IPS-18c (cell line): Measurements from ENCODE around the gene SPTB.
A peak's percentile ranks its signal among the peaks of the same experiment; 100 is the strongest.

Source experiments
- H3K4me3 ChIP-seq: 2 replicates; pipeline ENCODE4 v1.7.0; 2013; ENCODE audit warnings: low read depth, mild to moderate bottlenecking, low read length, moderate library complexity; ENCODE audit not compliant: insufficient read depth
- H3K9me3 ChIP-seq: one replicate; pipeline ENCODE4 v1.6.1; 2013; ENCODE audit warnings: mild to moderate bottlenecking, low read length, moderate library complexity; ENCODE audit not compliant: control insufficient read depth, insufficient read depth

The SPTB gene

GRCh38 chr14:64768401-64769095, 111.2 kb downstream of the SPTB start:
- peaks cover 2% of the 10 kb centered on the region for H3K9me3 ChIP-seq
- H3K4me3 ChIP-seq, result no peak overlapping the region

GRCh38 chr14:64767215-64767964, 112.3 kb downstream of the SPTB start:
- no peaks in the 10 kb centered on the region for H3K9me3 ChIP-seq
- H3K4me3 ChIP-seq, result no peak overlapping the region

- H3K4me3 ChIP-seq, result no peak overlapping the region
- H3K9me3 ChIP-seq, result no peaks in the 10 kb centered on the region
Measured at GRCh38 chr14:64766430-64767151, 113.1 kb downstream of the SPTB start.

- Histone ChIP-seq H3K4me3 (no peak overlapping the region), H3K9me3 (no peaks in the 10 kb centered on the region)
Measured at GRCh38 chr14:64765740-64766302, 113.9 kb downstream of the SPTB start.

- Histone ChIP-seq H3K4me3 (0 out of 2 replicates have a peak overlapping the region, but pooled peaks have one; percentile 17), H3K9me3 (no peaks in the 10 kb centered on the region)
Measured at GRCh38 chr14:64764641-64765520, 114.8 kb downstream of the SPTB start.

- Histone ChIP-seq H3K9me3 (no peaks in the 10 kb centered on the region), H3K4me3 (no peak overlapping the region)
Measured at GRCh38 chr14:64763801-64764621, 115.7 kb downstream of the SPTB start.

- no peak overlapping the region for H3K4me3 ChIP-seq
- H3K9me3 ChIP-seq, result no peaks in the 10 kb centered on the region
Measured at GRCh38 chr14:64763085-64763782, 116.5 kb downstream of the SPTB start.

- no peak overlapping the region for H3K4me3 ChIP-seq
- H3K9me3 ChIP-seq, result no peaks in the 10 kb centered on the region
Measured at GRCh38 chr14:64762044-64763034, 117.4 kb downstream of the SPTB start.

- Histone ChIP-seq H3K4me3 (no peak overlapping the region), H3K9me3 (no peaks in the 10 kb centered on the region)
Measured at GRCh38 chr14:64761441-64762043, 118.2 kb downstream of the SPTB start.

- Histone ChIP-seq H3K4me3 (no peak overlapping the region), H3K9me3 (no peaks in the 10 kb centered on the region)
Measured at GRCh38 chr14:64760916-64761315, 118.8 kb downstream of the SPTB start.

- Histone ChIP-seq H3K9me3 (no peaks in the 10 kb centered on the region), H3K4me3 (no peak overlapping the region)
Measured at GRCh38 chr14:64760146-64760755, 119.5 kb downstream of the SPTB start.

GRCh38 chr14:64759555-64759938, 120.2 kb downstream of the SPTB start:
- H3K9me3 ChIP-seq, result no peaks in the 10 kb centered on the region
- H3K4me3 ChIP-seq, result no peak overlapping the region

- Histone ChIP-seq H3K4me3 (no peak overlapping the region), H3K9me3 (no peaks in the 10 kb centered on the region)
Measured at GRCh38 chr14:64758691-64759554, 120.8 kb downstream of the SPTB start.
